CD14-positive monocyte (primary cell): ENCODE data around the gene CALD1. TPM values are rescaled to one million over a fixed set of nuclear protein-coding genes. Genes with fewer than 3 reads are reported as not detected.
A peak's percentile ranks its signal among the peaks of the same experiment; 100 is the strongest.

Experiments used
- DNase-seq, 3 donors: peaks; one replicate each; pipeline ENCODE4 v3.0.0-alpha.2; 2011 to 2022
- H2AFZ ChIP-seq: 2 replicates; pipeline ENCODE4 v1.6.0; 2012; ENCODE audit warnings: mild to moderate bottlenecking, low read depth, low read length, inconsistent platforms; ENCODE audit not compliant: insufficient read depth, poor library complexity, severe bottlenecking
- H3K27ac ChIP-seq, 2 donors: 1 replicate in 1 of 2; 2 replicates in 1 of 2; pipeline ENCODE4 v1.5.1; 2012 to 2013; ENCODE audit warnings: low read length in 2 of 2, control low read depth in 1 of 2, inconsistent platforms in 1 of 2, low read depth in 1 of 2, mild to moderate bottlenecking in 1 of 2
- H3K27me3 ChIP-seq, 2 donors: one replicate each; pipeline versions ENCODE4 v1.6.0 to v1.6.1; 2011 to 2013; ENCODE audit warnings: low read length in 2 of 2; ENCODE audit not compliant: control insufficient read depth in 2 of 2, insufficient read depth in 2 of 2
- H3K36me3 ChIP-seq, 2 donors: replicated peaks in 1 of 2; 1 replicate in 1 of 2; 2 replicates in 1 of 2; pipeline versions ENCODE4 v1.5.1 to v1.6.1; 2012 to 2013; ENCODE audit warnings: low read length in 2 of 2, control low read depth in 1 of 2, inconsistent platforms in 1 of 2, mild to moderate bottlenecking in 1 of 2; ENCODE audit not compliant: insufficient read depth in 2 of 2, control insufficient read depth in 1 of 2
- H3K4me1 ChIP-seq, 2 donors: 1 replicate in 1 of 2; 2 replicates in 1 of 2; pipeline versions ENCODE4 v1.5.1 to v1.6.1; 2012 to 2013; ENCODE audit warnings: low read length in 2 of 2, control low read depth in 1 of 2, inconsistent platforms in 1 of 2, mild to moderate bottlenecking in 1 of 2, moderate library complexity in 1 of 2; ENCODE audit not compliant: insufficient read depth in 2 of 2, control insufficient read depth in 1 of 2
- H3K4me2 ChIP-seq: replicated peaks from 2 replicates; pipeline ENCODE3; 2012; ENCODE audit warnings: low read length, moderate library complexity, mild to moderate bottlenecking; ENCODE audit not compliant: poor library complexity, severe bottlenecking; ENCODE audit errors: extremely low read depth
- H3K4me3 ChIP-seq, 3 experiments: fragments of 200-600 bp in 1 of 3; sonication (generic) in 1 of 3; replicated peaks in 1 of 3; 1 replicate in 2 of 3; 2 replicates in 1 of 3; pipeline ENCODE4 v1.5.1; 2011 to 2013; ENCODE audit warnings: low read length in 3 of 3, mild to moderate bottlenecking in 3 of 3, control low read depth in 2 of 3, low read depth in 2 of 3, inconsistent platforms in 1 of 3, moderate library complexity in 1 of 3
- H3K79me2 ChIP-seq: 2 replicates; pipeline ENCODE4 v1.6.0; 2012; ENCODE audit warnings: mild to moderate bottlenecking, control low read depth, inconsistent platforms, low read length, moderate library complexity; ENCODE audit not compliant: insufficient read depth
- H3K9ac ChIP-seq: 2 replicates; pipeline ENCODE4 v1.6.0; 2017; ENCODE audit warnings: low read length, mild to moderate bottlenecking; ENCODE audit not compliant: insufficient read depth, poor library complexity, severe bottlenecking
- H3K9me3 ChIP-seq, 2 donors: replicated peaks in 1 of 2; 1 replicate in 1 of 2; 2 replicates in 1 of 2; pipeline versions ENCODE4 v1.5.1 to v1.6.1; 2012 to 2013; ENCODE audit warnings: low read length in 2 of 2, control low read depth in 1 of 2; ENCODE audit not compliant: control insufficient read depth in 1 of 2, insufficient read depth in 1 of 2
- H4K20me1 ChIP-seq: 2 replicates; pipeline ENCODE4 v1.6.0; 2012; ENCODE audit warnings: mild to moderate bottlenecking, low read length, control low read depth, moderate library complexity; ENCODE audit not compliant: insufficient read depth
- H3K27ac Mint-ChIP-seq, 7 donors: one replicate each; pipeline ENCODE4 v1.8.0; 2020; ENCODE audit warnings: mild to moderate bottlenecking in 7 of 7, mixed read lengths in 7 of 7, moderate library complexity in 6 of 7, inconsistent platforms in 2 of 7
- H3K27me3 Mint-ChIP-seq, 3 donors: one replicate each; pipeline ENCODE4 v1.8.0; 2021 to 2022; ENCODE audit warnings: low read depth in 3 of 3, mild to moderate bottlenecking in 3 of 3, mixed read lengths in 3 of 3, moderate library complexity in 3 of 3, inconsistent platforms in 1 of 3
- H3K36me3 Mint-ChIP-seq, 2 donors: one replicate each; pipeline ENCODE4 v1.8.0; 2020; ENCODE audit warnings: mixed read lengths in 2 of 2, inconsistent platforms in 1 of 2, mild to moderate bottlenecking in 1 of 2
- H3K4me1 Mint-ChIP-seq: one replicate; pipeline ENCODE4 v1.8.0; 2020; ENCODE audit warnings: mild to moderate bottlenecking, mixed read lengths
- H3K4me3 Mint-ChIP-seq, 2 donors: one replicate each; pipeline ENCODE4 v1.8.0; 2020; ENCODE audit warnings: mild to moderate bottlenecking in 2 of 2, mixed read lengths in 2 of 2, moderate library complexity in 1 of 2
- H3K9me3 Mint-ChIP-seq, 7 donors: one replicate each; pipeline ENCODE4 v1.8.0; 2020 to 2022; ENCODE audit warnings: mixed read lengths in 7 of 7, mild to moderate bottlenecking in 6 of 7, moderate library complexity in 6 of 7, inconsistent platforms in 2 of 7
- WGBS: methylation state at CpG from one replicate; pipeline ENCODE4 v1.1.5; 2013; ENCODE audit warnings: missing lambda C conversion rate; ENCODE audit not compliant: insufficient coverage; 5-methylcytosine and 5-hydroxymethylcytosine counted together
- intact Hi-C, 2 donors: fragments of 100-400 bp; cut with micrococcal nuclease; formaldehyde crosslinking; loops; one replicate each; pipeline versions ENCODE4 v1.15.0 to v1.15.1; 2023
- polyA plus RNA-seq, 3 donors: library from polyadenylated mRNA; depleted of rRNA in 1 of 3; unstranded in 2 of 3; stranded (reverse) in 1 of 3; fragments of 300-500 nt in 2 of 3; fragments of >200 nt in 1 of 3; fragmentation: Illumina TruSeq in 2 of 3; gene quantifications; 1 replicate in 2 of 3; 2 replicates in 1 of 3; pipeline ENCODE4 v1.2.3, GENCODE V29; 2012 to 2021
- TF ChIP-seq, protein P1 (sequence below): fragments of 200-600 bp; IDR thresholded peaks from one replicate; pipeline ENCODE4 v1.8.0; 2022; ENCODE audit warnings: antibody characterized with exemption, mild to moderate bottlenecking

The CALD1 gene
- polyA plus RNA-seq, 3 donors, result 0.18 TPM; not detected in 2

DNA sequence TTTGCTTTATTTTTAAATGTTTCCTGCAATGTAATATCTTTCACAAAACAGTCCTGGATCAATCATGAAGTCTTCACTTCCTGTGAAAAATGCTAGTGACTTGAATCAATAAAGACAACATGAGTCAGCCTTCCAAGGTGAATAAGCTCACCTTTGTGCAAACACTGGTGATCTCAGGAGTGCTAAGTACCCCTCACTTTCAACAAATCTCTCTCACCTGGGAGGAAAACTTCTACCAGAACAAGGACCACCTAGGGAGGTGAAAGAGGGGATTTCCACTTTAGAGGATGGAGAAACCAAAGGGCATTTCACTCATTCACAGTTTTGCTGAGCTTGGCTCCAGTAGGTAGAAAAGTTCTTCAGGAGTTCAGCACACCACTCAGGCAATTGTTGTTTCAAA, 64.8 kb downstream of the CALD1 start:
- Histone ChIP-seq H4K20me1 (no peaks in the 10 kb centered on the region), H3K4me1 (no peaks in the 10 kb centered on the region), H3K27me3 (no peaks in the 10 kb centered on the region), H3K9me3 (no peaks in the 10 kb centered on the region), H2AFZ (no peak overlapping the region), H3K36me3 (no peaks in the 10 kb centered on the region), H3K9ac (no peak overlapping the region), H3K27ac (no peak overlapping the region), H3K4me3 (no peak overlapping the region), H3K4me2 (no peak overlapping the region), H3K79me2 (no peaks in the 10 kb centered on the region)
- H3K27me3 Mint-ChIP-seq, result peaks cover 0 to 2% (median 1%) of the 10 kb centered on the region in 3 donors
- intact Hi-C loops, result no loop called here
- peaks cover 0 to 7% (median 0%) of the 10 kb centered on the region in 7 donors for H3K9me3 Mint-ChIP-seq
- H3K36me3 Mint-ChIP-seq, result no peaks in the 10 kb centered on the region
- no peak overlapping the region for H3K27ac Mint-ChIP-seq
- TF ChIP-seq, protein P1, sequence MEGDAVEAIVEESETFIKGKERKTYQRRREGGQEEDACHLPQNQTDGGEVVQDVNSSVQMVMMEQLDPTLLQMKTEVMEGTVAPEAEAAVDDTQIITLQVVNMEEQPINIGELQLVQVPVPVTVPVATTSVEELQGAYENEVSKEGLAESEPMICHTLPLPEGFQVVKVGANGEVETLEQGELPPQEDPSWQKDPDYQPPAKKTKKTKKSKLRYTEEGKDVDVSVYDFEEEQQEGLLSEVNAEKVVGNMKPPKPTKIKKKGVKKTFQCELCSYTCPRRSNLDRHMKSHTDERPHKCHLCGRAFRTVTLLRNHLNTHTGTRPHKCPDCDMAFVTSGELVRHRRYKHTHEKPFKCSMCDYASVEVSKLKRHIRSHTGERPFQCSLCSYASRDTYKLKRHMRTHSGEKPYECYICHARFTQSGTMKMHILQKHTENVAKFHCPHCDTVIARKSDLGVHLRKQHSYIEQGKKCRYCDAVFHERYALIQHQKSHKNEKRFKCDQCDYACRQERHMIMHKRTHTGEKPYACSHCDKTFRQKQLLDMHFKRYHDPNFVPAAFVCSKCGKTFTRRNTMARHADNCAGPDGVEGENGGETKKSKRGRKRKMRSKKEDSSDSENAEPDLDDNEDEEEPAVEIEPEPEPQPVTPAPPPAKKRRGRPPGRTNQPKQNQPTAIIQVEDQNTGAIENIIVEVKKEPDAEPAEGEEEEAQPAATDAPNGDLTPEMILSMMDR, result no peak
- no peaks in the 10 kb centered on the region for H3K4me1 Mint-ChIP-seq
- DNase-seq, result no peak
- H3K4me3 Mint-ChIP-seq, result no peak overlapping the region

DNA sequence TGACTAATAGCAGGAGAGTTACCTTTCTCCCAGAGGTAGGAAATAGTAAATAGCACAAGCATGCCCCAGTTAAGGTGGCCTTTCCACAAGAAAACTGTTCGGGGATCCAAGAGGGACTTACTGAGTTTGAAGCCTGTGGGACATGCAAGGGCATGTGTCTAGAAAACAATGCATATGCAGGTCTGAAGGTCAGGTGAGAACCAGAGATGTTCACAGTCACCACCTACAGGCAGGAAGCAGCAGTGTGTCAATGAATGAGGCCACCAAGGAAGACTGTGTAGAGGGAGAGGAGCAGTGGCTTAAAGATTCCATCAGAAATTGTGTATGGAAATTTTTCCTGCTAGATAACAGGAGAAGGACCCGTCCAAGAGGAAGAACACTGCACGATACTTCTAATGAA, 66.0 kb downstream of the CALD1 start:
- H3K36me3 ChIP-seq, result no peaks in the 10 kb centered on the region
- Mint-ChIP-seq H3K4me1 (no peaks in the 10 kb centered on the region), H3K27me3 (peaks cover 0 to 2% (median 1%) of the 10 kb centered on the region in 3 donors), H3K9me3 (peaks cover 0 to 7% (median 0%) of the 10 kb centered on the region in 7 donors), H3K36me3 (no peaks in the 10 kb centered on the region), H3K4me3 (no peak overlapping the region), H3K27ac (peak overlapping the region in 1 of 7 donors; percentile 75)
- H4K20me1 ChIP-seq, result no peaks in the 10 kb centered on the region
- H3K4me3 ChIP-seq, result no peak overlapping the region
- intact Hi-C loops, result no loop called here
- no peak overlapping the region for H2AFZ ChIP-seq
- TF ChIP-seq, protein P1, result no peak
- H3K9me3 ChIP-seq, result no peaks in the 10 kb centered on the region
- no peak overlapping the region for H3K27ac ChIP-seq
- no peaks in the 10 kb centered on the region for H3K27me3 ChIP-seq
- no peaks in the 10 kb centered on the region for H3K4me1 ChIP-seq
- no CpG with 5 or more reads among the region's 3 CpGs for WGBS
- no peak overlapping the region for H3K4me2 ChIP-seq
- no peak for DNase-seq
- no peaks in the 10 kb centered on the region for H3K79me2 ChIP-seq
- H3K9ac ChIP-seq, result no peak overlapping the region
